Endothelial cell (in vitro differentiated cells): ENCODE data around the gene BLZF1. TPM values are rescaled to one million over a fixed set of nuclear protein-coding genes. Genes with fewer than 3 reads are reported as not detected.

ENCODE experiments used
- DNase-seq: peaks from one replicate; pipeline ENCODE4 v3.0.0; 2021; ENCODE audit warnings: low spot score
- H3K27ac Mint-ChIP-seq: one replicate; pipeline ENCODE4 v1.8.0; 2021; ENCODE audit warnings: mixed read lengths, inconsistent platforms; ENCODE audit not compliant: unreplicated experiment
- H3K27me3 Mint-ChIP-seq: one replicate; pipeline ENCODE4 v1.8.0; 2021; ENCODE audit warnings: mild to moderate bottlenecking, moderate library complexity, mixed read lengths, inconsistent platforms; ENCODE audit not compliant: unreplicated experiment
- H3K36me3 Mint-ChIP-seq: one replicate; pipeline ENCODE4 v1.8.0; 2021; ENCODE audit warnings: mild to moderate bottlenecking, low read depth, mixed read lengths, inconsistent platforms; ENCODE audit not compliant: unreplicated experiment
- H3K4me1 Mint-ChIP-seq: one replicate; pipeline ENCODE4 v1.8.0; 2021; ENCODE audit warnings: mild to moderate bottlenecking, mixed read lengths, inconsistent platforms; ENCODE audit not compliant: unreplicated experiment
- H3K4me3 Mint-ChIP-seq: one replicate; pipeline ENCODE4 v1.8.0; 2021; ENCODE audit warnings: mild to moderate bottlenecking, mixed read lengths, inconsistent platforms; ENCODE audit not compliant: unreplicated experiment
- H3K9me3 Mint-ChIP-seq: one replicate; pipeline ENCODE4 v1.8.0; 2021; ENCODE audit warnings: mixed read lengths, inconsistent platforms; ENCODE audit not compliant: unreplicated experiment
- total RNA-seq: library from RNA; stranded (reverse); fragmentation: NEBNext Ultra II Directional; extraction: Animal tissue kit (Norgen Biotek cat#: 25700); gene quantifications from one replicate; pipeline ENCODE4 v1.2.1, GENCODE V29; 2021; ENCODE audit not compliant: unreplicated experiment
- TF ChIP-seq, protein P1 (sequence below): fragments of 200-600 bp; sonication (generic); IDR thresholded peaks from one replicate; pipeline ENCODE4 v1.5.0; 2021; ENCODE audit warnings: antibody characterized with exemption; ENCODE audit not compliant: unreplicated experiment

Gene BLZF1
- total RNA-seq, 1 donor from 2014 or later, result 15.2 TPM

DNA sequence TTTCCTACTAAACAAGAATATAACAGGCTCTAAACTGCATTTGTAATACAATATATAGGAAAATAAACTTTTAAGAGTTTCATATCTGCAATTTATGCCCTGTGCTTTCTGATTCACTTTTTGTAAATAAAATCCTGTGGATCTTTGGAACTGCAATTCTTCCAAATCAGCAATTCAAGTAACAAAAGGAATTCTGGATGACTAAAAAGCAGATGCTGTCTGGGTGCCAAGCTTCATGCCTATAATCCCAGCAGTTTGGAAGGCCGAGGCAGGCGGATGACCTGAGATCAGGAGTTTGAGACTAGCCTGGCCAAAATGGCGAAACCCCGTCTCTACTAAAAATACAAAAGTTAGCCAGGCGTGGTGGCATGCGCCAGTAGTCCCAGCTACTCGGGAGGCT, 6.7 kb upstream of the BLZF1 start:
- H3K27me3 Mint-ChIP-seq, result no peaks in the 10 kb centered on the region
- TF ChIP-seq, protein P1, sequence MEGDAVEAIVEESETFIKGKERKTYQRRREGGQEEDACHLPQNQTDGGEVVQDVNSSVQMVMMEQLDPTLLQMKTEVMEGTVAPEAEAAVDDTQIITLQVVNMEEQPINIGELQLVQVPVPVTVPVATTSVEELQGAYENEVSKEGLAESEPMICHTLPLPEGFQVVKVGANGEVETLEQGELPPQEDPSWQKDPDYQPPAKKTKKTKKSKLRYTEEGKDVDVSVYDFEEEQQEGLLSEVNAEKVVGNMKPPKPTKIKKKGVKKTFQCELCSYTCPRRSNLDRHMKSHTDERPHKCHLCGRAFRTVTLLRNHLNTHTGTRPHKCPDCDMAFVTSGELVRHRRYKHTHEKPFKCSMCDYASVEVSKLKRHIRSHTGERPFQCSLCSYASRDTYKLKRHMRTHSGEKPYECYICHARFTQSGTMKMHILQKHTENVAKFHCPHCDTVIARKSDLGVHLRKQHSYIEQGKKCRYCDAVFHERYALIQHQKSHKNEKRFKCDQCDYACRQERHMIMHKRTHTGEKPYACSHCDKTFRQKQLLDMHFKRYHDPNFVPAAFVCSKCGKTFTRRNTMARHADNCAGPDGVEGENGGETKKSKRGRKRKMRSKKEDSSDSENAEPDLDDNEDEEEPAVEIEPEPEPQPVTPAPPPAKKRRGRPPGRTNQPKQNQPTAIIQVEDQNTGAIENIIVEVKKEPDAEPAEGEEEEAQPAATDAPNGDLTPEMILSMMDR, result no peak
- no peaks in the 10 kb centered on the region for H3K4me1 Mint-ChIP-seq
- H3K4me3 Mint-ChIP-seq, result no peak overlapping the region
- no peaks in the 10 kb centered on the region for H3K9me3 Mint-ChIP-seq
- DNase-seq, result no peak
- no peak overlapping the region for H3K27ac Mint-ChIP-seq
- peaks cover 6% of the 10 kb centered on the region for H3K36me3 Mint-ChIP-seq

GRCh38 chr1:169363046-169363730, 4.8 kb upstream of the BLZF1 start:
- Mint-ChIP-seq H3K27ac (no peak overlapping the region), H3K4me3 (no peak overlapping the region)

GRCh38 chr1:169364948-169365347, 3.0 kb upstream of the BLZF1 start:
- no peak overlapping the region for H3K27ac Mint-ChIP-seq
- TF ChIP-seq, protein P1, result no peak
- no peaks in the 10 kb centered on the region for H3K9me3 Mint-ChIP-seq
- H3K27me3 Mint-ChIP-seq, result no peaks in the 10 kb centered on the region
- peak overlapping the region; percentile 22 for H3K4me3 Mint-ChIP-seq
- H3K36me3 Mint-ChIP-seq, result peaks cover 6% of the 10 kb centered on the region
- H3K4me1 Mint-ChIP-seq, result peaks cover 3% of the 10 kb centered on the region
- no peak for DNase-seq

More at GRCh38 chr1:169363046-169363730, 4.8 kb upstream of the BLZF1 start:
- DNase-seq, result no peak
- no peaks in the 10 kb centered on the region for H3K9me3 Mint-ChIP-seq
- no peaks in the 10 kb centered on the region for H3K4me1 Mint-ChIP-seq
- TF ChIP-seq, protein P1, result no peak
- no peaks in the 10 kb centered on the region for H3K27me3 Mint-ChIP-seq
- H3K36me3 Mint-ChIP-seq, result peaks cover 6% of the 10 kb centered on the region

DNA sequence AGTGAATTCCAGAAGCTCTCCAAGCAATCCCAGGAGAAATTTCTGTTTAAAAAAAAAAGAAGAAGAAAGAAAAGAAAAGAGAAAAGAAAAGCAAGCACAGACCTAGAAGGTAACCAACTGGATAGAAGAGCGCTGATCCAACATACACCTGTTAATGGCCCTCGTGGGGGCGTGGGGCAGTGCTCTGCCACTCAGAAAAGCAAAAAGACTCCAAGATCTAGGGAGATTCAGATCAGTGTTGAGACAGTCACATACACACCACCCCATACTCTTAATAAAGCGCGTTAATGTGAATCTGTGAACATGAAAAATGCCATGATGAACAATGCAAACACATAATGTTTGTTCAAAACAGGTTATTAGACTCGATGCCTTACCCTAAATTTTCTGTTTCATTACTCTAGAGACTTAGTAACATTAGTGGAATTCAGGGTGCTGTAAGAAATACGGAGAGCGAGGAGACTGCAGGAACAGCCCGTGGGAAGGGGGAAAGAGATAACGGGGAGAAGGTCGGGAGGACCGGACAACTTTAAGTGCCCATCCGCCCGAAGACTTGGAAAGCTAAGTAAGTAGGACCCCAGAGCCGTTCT, 804 bp upstream of the BLZF1 start:
- Mint-ChIP-seq H3K27ac (no peak overlapping the region), H3K27me3 (no peaks in the 10 kb centered on the region), H3K4me3 (no peak overlapping the region), H3K4me1 (peaks cover 8% of the 10 kb centered on the region), H3K36me3 (peaks cover 6% of the 10 kb centered on the region), H3K9me3 (no peaks in the 10 kb centered on the region)
- TF ChIP-seq, protein P1, result no peak
- DNase-seq, result no peak

DNA sequence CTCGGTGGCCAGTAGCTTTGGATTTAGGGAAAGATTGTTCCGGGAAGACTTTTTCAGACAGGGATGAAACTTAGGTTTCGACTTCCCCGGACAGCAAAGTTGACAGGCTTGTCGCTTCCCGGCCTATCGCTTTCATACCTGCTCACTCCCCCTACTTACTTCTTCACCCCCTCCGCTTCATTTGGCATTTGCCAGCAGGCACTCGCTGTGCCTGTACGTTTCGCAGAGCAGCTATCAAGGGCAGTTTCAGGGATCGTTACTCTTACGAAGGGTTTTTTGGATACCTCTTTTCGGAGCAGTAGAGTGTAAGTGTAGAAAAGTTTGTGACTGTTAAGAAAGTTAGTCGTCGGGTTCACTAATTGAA, 393 bp downstream of the BLZF1 start:
- TF ChIP-seq, protein P1, result no peak
- H3K27me3 Mint-ChIP-seq, result no peaks in the 10 kb centered on the region
- H3K36me3 Mint-ChIP-seq, result peaks cover 6% of the 10 kb centered on the region

More for the DNA sequence above, 393 bp downstream of the BLZF1 start:
- no peak overlapping the region for H3K4me3 Mint-ChIP-seq
- no peaks in the 10 kb centered on the region for H3K9me3 Mint-ChIP-seq
- peaks cover 8% of the 10 kb centered on the region for H3K4me1 Mint-ChIP-seq
- DNase-seq, result peak; percentile 15
- no peak overlapping the region for H3K27ac Mint-ChIP-seq
